HepG2 (cell line): ENCODE measurements around the gene STK32A. TPM values are rescaled to one million over a fixed set of nuclear protein-coding genes. Genes with fewer than 3 reads are reported as not detected.

Experiments
- ARHGAP35 ChIP-seq: sonication (generic); formaldehyde crosslinking; IDR thresholded peaks from 2 replicates; pipeline ENCODE4 v1.9.0; 2022; ENCODE audit warnings: mild to moderate bottlenecking, inconsistent platforms, moderate library complexity, missing genetic modification reagents, borderline replicate concordance
- HIVEP1 ChIP-seq: sonication (generic); formaldehyde crosslinking; IDR thresholded peaks from 2 replicates; pipeline ENCODE4 v1.4.0; 2020; ENCODE audit warnings: mild to moderate bottlenecking, missing genetic modification reagents
- KMT2B ChIP-seq: IDR thresholded peaks from 2 replicates; pipeline ENCODE4 v1.6.1; 2016; ENCODE audit warnings: missing genetic modification reagents, missing compliant biosample characterization
- PHF20 ChIP-seq: sonication (generic); formaldehyde crosslinking; IDR thresholded peaks from 2 replicates; pipeline ENCODE4 v1.5.0; 2020; ENCODE audit warnings: mild to moderate bottlenecking, missing genetic modification reagents
- RAD21 ChIP-seq: fragments of 450-650 bp; formaldehyde crosslinking; IDR thresholded peaks from 2 replicates; pipeline ENCODE4 v1.5.0; 2020; ENCODE audit warnings: mild to moderate bottlenecking
- SMC3 ChIP-seq: IDR thresholded peaks from 2 replicates; pipeline ENCODE4 v1.6.1; 2011; ENCODE audit warnings: low read length, improper control_type of control experiment
- ZFP37 ChIP-seq: sonication (generic); formaldehyde crosslinking; IDR thresholded peaks from 2 replicates; pipeline ENCODE4 v1.4.0; 2020; ENCODE audit warnings: missing genetic modification reagents, borderline replicate concordance
- ZNF367 ChIP-seq: sonication (generic); formaldehyde crosslinking; IDR thresholded peaks from 2 replicates; pipeline ENCODE4 v1.4.0; 2020; ENCODE audit warnings: missing genetic modification reagents, borderline replicate concordance
- ZNF629 ChIP-seq: sonication (generic); formaldehyde crosslinking; conservative IDR thresholded peaks from 2 replicates; pipeline ENCODE4 v1.5.0; 2020; ENCODE audit warnings: missing genetic modification reagents
- ZNF878 ChIP-seq: sonication (generic); formaldehyde crosslinking; IDR thresholded peaks from 2 replicates; pipeline ENCODE4 v1.8.1; 2023; ENCODE audit warnings: mild to moderate bottlenecking, missing genetic modification reagents, moderate library complexity
- polyA plus RNA-seq, 8 experiments: library from polyadenylated mRNA; depleted of rRNA in 3 of 8; stranded (reverse) in 7 of 8; unstranded in 1 of 8; fragments of >200 nt; fragmentation: Illumina TruSeq in 4 of 8; extraction: Trizol in 4 of 8; gene quantifications; 2 replicates each; pipeline versions ENCODE4 v1.2.1 to v1.2.3, GENCODE V29; 2011 to 2016; ENCODE audit warnings: low read depth in 4 of 8, missing spikeins in 1 of 8, mixed read lengths in 1 of 8; ENCODE audit not compliant: insufficient read depth in 1 of 8
- total RNA-seq, 5 experiments: library from RNA; depleted of rRNA; stranded (reverse); fragments of >200 nt; fragmentation: Illumina TruSeq; extraction: Trizol; gene quantifications; 2 replicates each; pipeline ENCODE4 v1.2.3, GENCODE V29; 2016; ENCODE audit warnings: low read depth in 1 of 5
- TF ChIP-seq, protein P1 (sequence below): sonication (generic); formaldehyde crosslinking; IDR thresholded peaks from 2 replicates; pipeline ENCODE4 v1.5.0; 2020; ENCODE audit warnings: missing genetic modification reagents
- TF ChIP-seq, protein P2 (sequence below): sonication (generic); formaldehyde crosslinking; IDR thresholded peaks from 2 replicates; pipeline ENCODE4 v1.5.0; 2020; ENCODE audit warnings: missing genetic modification reagents
- TF ChIP-seq, protein P3 (sequence below): sonication (generic); formaldehyde crosslinking; IDR thresholded peaks from 2 replicates; pipeline ENCODE4 v1.5.1; 2020; ENCODE audit warnings: mild to moderate bottlenecking, moderate library complexity, missing genetic modification reagents

STK32A gene
- total and polyA plus RNA-seq, 2 of the 13 experiments (the other 11 are each of a cell fraction or from before 2014, with no cell fraction given) = not detected

DNA sequence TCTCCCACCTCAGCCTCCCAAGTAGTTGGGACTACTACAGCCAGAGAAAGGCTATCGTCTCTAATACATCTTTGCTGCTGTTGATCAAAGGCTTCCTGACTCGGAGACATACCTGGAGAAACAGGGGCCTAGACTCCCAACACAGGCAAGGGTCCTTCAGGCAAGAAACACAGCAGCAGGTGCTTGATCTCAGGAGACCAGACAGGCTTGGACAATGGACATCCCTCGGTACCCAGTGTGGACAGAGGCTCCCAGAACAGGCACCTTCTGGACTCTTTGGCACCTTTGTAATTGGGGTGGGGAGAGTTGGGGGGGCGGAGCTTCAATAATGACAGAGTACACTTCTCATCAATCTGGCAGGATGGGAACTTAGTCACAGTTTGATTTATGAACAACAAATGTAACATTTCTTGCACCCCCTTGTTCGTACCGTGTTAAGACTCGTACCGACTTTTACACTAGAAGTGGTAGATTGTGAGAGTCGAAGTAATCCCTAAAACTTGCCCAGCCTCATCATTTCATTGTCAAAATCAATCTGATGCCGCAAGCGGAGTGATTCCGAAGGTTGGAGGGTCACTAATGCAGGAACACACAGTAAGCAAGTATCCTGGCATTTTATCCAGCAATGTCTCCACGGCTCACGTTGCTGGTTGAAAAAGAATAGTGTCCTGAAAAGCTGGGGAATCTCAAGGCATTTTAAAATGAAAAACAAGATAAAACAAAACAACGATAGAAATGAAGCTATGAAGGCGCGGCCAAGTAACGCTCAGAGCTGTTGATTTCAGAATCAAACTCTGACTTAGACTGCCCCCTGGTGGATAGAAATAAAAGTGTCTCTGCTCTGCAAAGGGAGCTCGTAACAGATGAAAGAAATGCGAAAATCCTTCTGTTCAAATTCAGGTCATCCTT, 46.4 kb upstream of the STK32A start (continued):
- TF ChIP-seq KMT2B (no peak), ZNF367 (CRISPR knock-in tag) (no peak), HIVEP1 (CRISPR knock-in tag) (no peak), ZNF629 (CRISPR knock-in tag) (no peak), RAD21 (CRISPR knock-in tag) (peak; percentile 88), SMC3 (peak; percentile 95), ARHGAP35 (CRISPR knock-in tag) (no peak), ZNF878 (no peak), ZFP37 (CRISPR knock-in tag) (no peak), PHF20 (CRISPR knock-in tag) (no peak)
- TF ChIP-seq, protein P1, sequence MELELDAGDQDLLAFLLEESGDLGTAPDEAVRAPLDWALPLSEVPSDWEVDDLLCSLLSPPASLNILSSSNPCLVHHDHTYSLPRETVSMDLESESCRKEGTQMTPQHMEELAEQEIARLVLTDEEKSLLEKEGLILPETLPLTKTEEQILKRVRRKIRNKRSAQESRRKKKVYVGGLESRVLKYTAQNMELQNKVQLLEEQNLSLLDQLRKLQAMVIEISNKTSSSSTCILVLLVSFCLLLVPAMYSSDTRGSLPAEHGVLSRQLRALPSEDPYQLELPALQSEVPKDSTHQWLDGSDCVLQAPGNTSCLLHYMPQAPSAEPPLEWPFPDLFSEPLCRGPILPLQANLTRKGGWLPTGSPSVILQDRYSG (CRISPR knock-in tag) = no peak
- TF ChIP-seq, protein P2, sequence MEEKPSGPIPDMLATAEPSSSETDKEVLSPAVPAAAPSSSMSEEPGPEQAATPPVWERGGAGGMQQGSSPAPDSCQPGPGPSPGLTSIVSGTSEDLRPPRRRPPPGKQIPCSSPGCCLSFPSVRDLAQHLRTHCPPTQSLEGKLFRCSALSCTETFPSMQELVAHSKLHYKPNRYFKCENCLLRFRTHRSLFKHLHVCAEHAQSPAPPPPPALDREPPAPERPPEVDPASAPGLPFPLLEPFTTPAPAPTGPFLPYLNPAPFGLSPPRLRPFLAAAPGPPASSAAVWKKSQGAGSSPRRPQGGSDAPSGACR = no peak
- TF ChIP-seq, protein P3, sequence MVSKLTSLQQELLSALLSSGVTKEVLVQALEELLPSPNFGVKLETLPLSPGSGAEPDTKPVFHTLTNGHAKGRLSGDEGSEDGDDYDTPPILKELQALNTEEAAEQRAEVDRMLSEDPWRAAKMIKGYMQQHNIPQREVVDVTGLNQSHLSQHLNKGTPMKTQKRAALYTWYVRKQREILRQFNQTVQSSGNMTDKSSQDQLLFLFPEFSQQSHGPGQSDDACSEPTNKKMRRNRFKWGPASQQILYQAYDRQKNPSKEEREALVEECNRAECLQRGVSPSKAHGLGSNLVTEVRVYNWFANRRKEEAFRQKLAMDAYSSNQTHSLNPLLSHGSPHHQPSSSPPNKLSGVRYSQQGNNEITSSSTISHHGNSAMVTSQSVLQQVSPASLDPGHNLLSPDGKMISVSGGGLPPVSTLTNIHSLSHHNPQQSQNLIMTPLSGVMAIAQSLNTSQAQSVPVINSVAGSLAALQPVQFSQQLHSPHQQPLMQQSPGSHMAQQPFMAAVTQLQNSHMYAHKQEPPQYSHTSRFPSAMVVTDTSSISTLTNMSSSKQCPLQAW = no peak
